Inflammatory macrophage (primary cell): Measurements from ENCODE around the gene CACNA1C.
A peak's percentile ranks its signal among the peaks of the same experiment; 100 is the strongest.
"Not testable (repeated sequence)": the region's sequence is repeated elsewhere in the genome, so short reads cannot be mapped to it uniquely, and the experiment has no call there.

Source experiments
- DNase-seq, 2 donors: peaks; one replicate each; pipeline ENCODE4 v3.0.0-alpha.2; 2020 to 2022

The CACNA1C gene

DNA sequence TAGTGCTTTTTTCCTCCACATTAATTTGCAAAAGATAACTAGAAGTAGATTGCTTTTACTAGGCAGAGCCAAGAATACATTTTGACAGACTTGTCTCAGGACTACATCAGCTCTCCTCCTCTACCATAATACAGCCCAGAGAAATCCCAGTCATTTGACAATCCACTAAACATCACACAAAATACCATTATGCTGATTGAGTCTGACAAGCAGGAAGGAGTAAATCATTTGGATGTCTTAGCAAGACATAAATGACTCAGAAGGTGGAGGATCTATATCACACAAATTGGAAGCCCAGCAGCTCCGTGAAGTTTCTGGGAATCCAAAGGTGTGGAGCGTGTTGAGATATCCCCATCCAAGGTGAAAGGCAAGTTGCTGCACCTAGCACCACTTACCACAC, 666.6 kb downstream of the CACNA1C start:
- DNase-seq, result no peak

- DNase-seq, result no peak
These were observed 670.0 kb downstream of the CACNA1C start for GRCh38 chr12:2722806-2723205.

GRCh38 chr12:2732290-2732689, 679.5 kb downstream of the CACNA1C start:
- no peak for DNase-seq

DNA sequence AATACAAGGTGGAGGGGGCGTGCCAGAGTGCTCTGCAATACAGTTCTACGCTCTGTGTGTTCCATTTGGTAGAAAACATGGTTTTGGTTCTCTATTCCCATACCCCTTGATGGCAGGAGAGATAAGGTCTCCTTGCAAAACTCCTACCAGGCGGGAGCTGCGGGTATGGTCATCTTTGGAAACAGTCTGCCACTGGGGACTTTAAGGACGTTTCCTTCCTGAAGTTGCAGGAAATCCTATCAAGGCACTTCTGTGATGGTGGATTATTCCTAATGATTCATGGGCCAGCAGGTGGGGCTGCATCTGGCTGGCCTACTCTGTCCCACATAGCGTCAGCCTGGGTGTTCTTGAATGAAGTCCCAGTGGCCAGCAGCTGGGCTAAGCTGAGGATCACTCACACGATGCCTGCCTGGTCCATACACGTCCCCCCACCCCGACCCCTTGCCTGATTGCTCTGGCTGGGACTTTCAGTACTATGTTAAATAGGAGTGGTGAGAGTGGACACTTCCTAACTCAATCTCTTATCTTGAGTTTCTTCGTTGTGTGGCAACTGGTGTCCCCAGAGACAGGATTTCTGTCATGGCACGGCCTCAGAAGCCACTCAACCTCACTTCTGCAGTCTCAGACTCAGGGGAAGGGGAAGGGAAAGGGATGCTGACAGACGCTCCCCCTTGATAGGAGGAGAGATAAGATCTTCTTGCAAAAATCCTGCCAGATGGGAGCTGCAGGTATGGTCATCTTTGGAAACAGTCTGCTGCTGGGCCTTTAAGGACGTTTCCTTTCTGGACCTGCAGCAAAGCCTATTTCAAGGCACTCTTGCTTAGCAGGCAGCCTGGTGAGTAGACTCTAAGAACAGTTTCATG, 680.9 kb downstream of the CACNA1C start:
- DNase-seq, result no peak

- peak in 1 of 2 donors; percentile 6 for DNase-seq
These were observed 682.6 kb downstream of the CACNA1C start for GRCh38 chr12:2735432-2735831.

- no peak for DNase-seq
These were observed 685.0 kb downstream of the CACNA1C start for GRCh38 chr12:2737656-2738241.

GRCh38 chr12:2739069-2739468, 686.3 kb downstream of the CACNA1C start:
- no peak for DNase-seq

DNA sequence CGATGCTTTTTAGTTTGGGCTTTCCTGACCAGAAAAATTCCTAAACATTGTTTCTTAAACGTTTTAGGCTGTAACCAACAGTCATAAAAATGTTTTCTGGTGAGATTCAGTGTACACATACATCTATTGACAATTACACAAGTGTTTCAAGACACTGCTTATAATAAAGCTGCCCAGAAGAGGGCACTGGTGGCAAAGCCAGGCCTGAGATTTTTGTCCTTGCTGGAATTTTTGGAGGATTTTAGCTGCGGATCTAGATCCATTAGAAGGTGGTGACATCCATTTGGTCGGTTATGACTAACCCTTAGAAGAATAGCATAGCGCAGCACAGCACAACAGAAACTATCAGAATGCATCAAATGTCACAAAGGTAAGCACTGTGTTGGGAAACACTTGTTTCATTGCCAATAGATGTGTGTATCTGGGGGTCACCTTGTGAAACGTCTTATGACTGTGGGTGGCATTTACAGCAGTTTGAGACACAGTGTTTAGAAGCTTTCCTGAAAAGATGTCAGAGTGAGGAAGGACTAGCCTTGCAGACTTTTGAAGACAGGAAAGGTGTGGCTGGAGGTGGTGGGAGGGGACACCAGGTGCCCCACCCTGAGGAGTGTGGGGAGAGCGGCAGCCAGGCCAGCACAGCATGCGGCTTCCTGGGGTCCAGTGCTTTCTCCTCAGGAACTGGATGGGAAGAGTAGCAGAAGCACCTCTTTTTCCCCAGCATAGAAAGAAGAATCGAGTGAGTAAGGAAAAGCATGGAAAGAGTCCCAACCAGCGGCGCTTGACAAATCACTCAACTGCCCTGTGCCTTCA, 687.2 kb downstream of the CACNA1C start:
- peak in 1 of 2 donors; percentile 24 for DNase-seq

GRCh38 chr12:2742037-2742436, 689.2 kb downstream of the CACNA1C start:
- DNase-seq, result not testable (repeated sequence)

DNA sequence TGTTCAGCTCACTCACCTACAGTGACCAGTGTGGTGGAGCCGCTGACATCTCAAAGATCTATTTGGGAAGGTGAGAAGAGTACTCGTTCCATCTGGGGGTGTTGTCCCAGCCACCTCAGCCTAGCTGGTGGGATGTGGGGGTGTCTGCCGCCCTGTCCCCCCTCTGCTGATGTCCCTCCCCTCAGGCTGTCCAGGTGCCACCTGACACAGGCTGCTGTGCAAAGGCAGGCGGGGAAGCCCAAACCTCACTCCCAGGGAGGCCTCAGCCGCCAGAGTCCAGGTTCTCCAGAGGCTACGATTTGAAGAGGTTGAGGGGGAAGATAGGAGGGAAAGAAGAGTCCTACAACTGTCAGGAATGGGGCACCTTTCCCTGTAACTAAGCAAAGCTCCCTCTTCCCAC, 690.7 kb downstream of the CACNA1C start:
- no peak for DNase-seq

DNA sequence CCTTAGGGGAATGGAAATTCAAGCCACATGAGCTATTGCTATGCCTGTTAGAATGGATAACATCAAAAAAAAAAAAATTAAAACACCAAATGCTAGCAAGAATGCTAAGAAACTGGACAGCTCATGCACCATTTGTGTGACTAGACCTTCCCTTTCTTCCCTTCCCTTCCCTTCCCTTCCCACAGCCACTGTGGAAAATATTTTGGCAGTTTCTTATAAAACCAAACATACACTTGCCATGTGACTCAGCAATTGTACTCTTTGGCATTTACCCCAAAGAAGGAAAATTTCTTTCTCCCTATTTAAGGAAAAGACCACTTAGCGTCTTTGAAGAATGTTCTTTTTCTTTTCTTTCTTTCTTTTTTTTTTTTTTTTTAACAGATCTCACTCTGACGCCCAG, 692.9 kb downstream of the CACNA1C start:
- DNase-seq, result no peak
